GM21367 (cell line): Measurements from ENCODE around the gene STARD3.

Experiments
- ATAC-seq: cut with Tn5 transposase; IDR thresholded peaks from one replicate; pipeline ENCODE4 v1.9.1; 2021; ENCODE audit not compliant: unreplicated experiment

Gene STARD3

GRCh38 chr17:39618956-39619785 is 17.8 kb upstream of the STARD3 start:
- ATAC-seq = no peak

- ATAC-seq = no peak
Observed at GRCh38 chr17:39619786-39620101, 17.2 kb upstream of the STARD3 start.

GRCh38 chr17:39621523-39622379 is 15.2 kb upstream of the STARD3 start:
- ATAC-seq = no peak

- no peak for ATAC-seq
Observed at GRCh38 chr17:39622380-39623006, 14.5 kb upstream of the STARD3 start.

GRCh38 chr17:39623356-39623950 is 13.5 kb upstream of the STARD3 start:
- ATAC-seq = no peak

GRCh38 chr17:39624313-39624712 is 12.6 kb upstream of the STARD3 start:
- no peak for ATAC-seq

GRCh38 chr17:39625198-39625785 is 11.7 kb upstream of the STARD3 start:
- no peak for ATAC-seq

GRCh38 chr17:39626171-39627046 is 10.5 kb upstream of the STARD3 start, which contains the start of gene PPP1R1B:
Gene PPP1R1B (plus strand): TSS chr17:39626952. CDS start chr17:39627393, 441 bp downstream.
- ATAC-seq = no peak

- no peak for ATAC-seq
Observed at GRCh38 chr17:39627047-39627711, 9.8 kb upstream of the STARD3 start.

GRCh38 chr17:39627712-39628516 is 9.0 kb upstream of the STARD3 start:
- no peak for ATAC-seq

- no peak for ATAC-seq
Observed at GRCh38 chr17:39628655-39629493, 8.1 kb upstream of the STARD3 start.

GRCh38 chr17:39629494-39629880 is 7.5 kb upstream of the STARD3 start:
- no peak for ATAC-seq

GRCh38 chr17:39629898-39630297 is 7.0 kb upstream of the STARD3 start:
- no peak for ATAC-seq

- no peak for ATAC-seq
Observed at GRCh38 chr17:39631403-39631802, 5.5 kb upstream of the STARD3 start.

GRCh38 chr17:39632153-39632941 is 4.6 kb upstream of the STARD3 start:
- no peak for ATAC-seq

- ATAC-seq = no peak
Observed at GRCh38 chr17:39633570-39634183, 3.3 kb upstream of the STARD3 start.
